HepG2 (cell line): ENCODE results near the gene CADM2. TPM values are rescaled to one million over a fixed set of nuclear protein-coding genes. Genes with fewer than 3 reads are reported as not detected.

Experiments used
- ATAC-seq: fragments of 200-7000 bp; cut with Tn5 transposase; 3 replicates; pipeline ENCODE4 v1.9.1; 2020; ENCODE audit warnings: mild to moderate bottlenecking, moderate library complexity
- BruUV-seq: library from RNA; stranded (reverse); fragments of 400-500 nt; replicated peaks from 2 replicates; lab custom pipeline; 2021; lab: Mats Ljungman, UMichigan
- CTCF ChIA-PET: fragments of 300-600 bp; formaldehyde crosslinking; extraction: SDS; loops from one replicate; lab custom pipeline; 2021; ENCODE audit warnings: low total read pairs, inconsistent platforms, low intra/inter-chr PET ratio; lab: Yijun Ruan, JAX
- POLR2A ChIA-PET: fragments of 350-600 bp; sonication (Branson Sonifier 250); formaldehyde crosslinking; loops from one replicate; lab custom pipeline; 2020; ENCODE audit warnings: antibody characterized with exemption, inconsistent platforms; lab: Yijun Ruan, JAX
- DNase-seq: peaks from one replicate; pipeline ENCODE4 v3.0.0-alpha.2; 2015; ENCODE audit warnings: low spot score
- FAIRE-seq: peaks from 3 replicates; lab custom pipeline; 2011; peaks lifted over from hg19 to GRCh38; lab: Jason Lieb, UNC
- H2AFZ ChIP-seq: one replicate; pipeline ENCODE4 v1.6.1; 2011; ENCODE audit warnings: low read length, inconsistent platforms
- H3K27ac ChIP-seq: fragments of 300-600 bp; 3 replicates; pipeline ENCODE4 v1.8.0; 2011; ENCODE audit warnings: mixed run types, mild to moderate bottlenecking, mixed read lengths, low read length, inconsistent platforms; ENCODE audit not compliant: insufficient read depth; ENCODE audit errors: extremely low read length
- H3K27me3 ChIP-seq, 2 experiments: fragments of 200-600 bp in 1 of 2; 2 replicates in 1 of 2; 3 replicates in 1 of 2; pipeline versions ENCODE4 v1.6.0 to v1.8.0; 2011; ENCODE audit warnings: low read length in 2 of 2, mild to moderate bottlenecking in 2 of 2, moderate library complexity in 2 of 2, inconsistent platforms in 1 of 2; ENCODE audit not compliant: insufficient read depth in 2 of 2, control insufficient read depth in 1 of 2
- H3K36me3 ChIP-seq, 2 experiments: fragments of 200-600 bp in 1 of 2; replicated peaks in 1 of 2; 2 replicates in 1 of 2; 3 replicates in 1 of 2; pipeline versions ENCODE4 v1.5.1 to v1.8.0; 2011; ENCODE audit warnings: low read length in 2 of 2, inconsistent platforms in 1 of 2; ENCODE audit not compliant: insufficient read depth in 2 of 2, control insufficient read depth in 1 of 2
- H3K4me1 ChIP-seq: 2 replicates; pipeline ENCODE4 v1.5.1; 2012; ENCODE audit warnings: low read length, inconsistent platforms; ENCODE audit not compliant: insufficient read depth
- H3K4me2 ChIP-seq: 2 replicates; pipeline ENCODE4 v1.6.0; 2011; ENCODE audit warnings: low read depth, low read length, inconsistent platforms
- H3K4me3 ChIP-seq, 3 experiments: fragments of 200-600 bp in 1 of 3; sonication (generic), shearing (Covaris generic) in 1 of 3; replicated peaks in 1 of 3; 2 replicates each; pipeline ENCODE4 v1.5.1; 2011 to 2016; ENCODE audit warnings: low read length in 3 of 3, inconsistent platforms in 2 of 3, low read depth in 2 of 3, mild to moderate bottlenecking in 2 of 3, control low read depth in 1 of 3, mixed read lengths in 1 of 3; ENCODE audit not compliant: insufficient read depth in 1 of 3
- H3K79me2 ChIP-seq: one replicate; pipeline ENCODE4 v1.6.1; 2011; ENCODE audit warnings: low read length, inconsistent platforms; ENCODE audit not compliant: insufficient read depth
- H3K9ac ChIP-seq: 2 replicates; pipeline ENCODE4 v1.6.0; 2011; ENCODE audit warnings: mild to moderate bottlenecking, low read depth, low read length, inconsistent platforms; ENCODE audit not compliant: insufficient read depth
- H3K9me3 ChIP-seq: 2 replicates; pipeline ENCODE4 v1.5.1; 2012; ENCODE audit warnings: mild to moderate bottlenecking, low read length
- H4K20me1 ChIP-seq: 2 replicates; pipeline ENCODE4 v1.6.0; 2011; ENCODE audit warnings: inconsistent platforms, mild to moderate bottlenecking, low read length, moderate library complexity; ENCODE audit not compliant: insufficient read depth
- NCOR1 ChIP-seq: fragments of 200-600 bp; sonication (generic); IDR thresholded peaks from 2 replicates; pipeline ENCODE4 v1.7.0; 2017; ENCODE audit warnings: antibody characterized with exemption, low read length, borderline replicate concordance
- REXO4 ChIP-seq: sonication (generic); formaldehyde crosslinking; IDR thresholded peaks from 2 replicates; pipeline ENCODE4 v1.8.0; 2022; ENCODE audit warnings: missing genetic modification reagents, mild to moderate bottlenecking, borderline replicate concordance
- ZKSCAN8 ChIP-seq: IDR thresholded peaks from 2 replicates; pipeline ENCODE4 v1.6.1; 2016; ENCODE audit warnings: borderline replicate concordance, missing genetic modification reagents, missing compliant biosample characterization
- ZNF180 ChIP-seq: sonication (generic); formaldehyde crosslinking; IDR thresholded peaks from 2 replicates; pipeline ENCODE4 v1.4.0; 2020; ENCODE audit warnings: low read depth, missing genetic modification reagents, borderline replicate concordance
- WGBS: methylation state at CpG from one replicate; pipeline ENCODE4 v1.1.6; 2017; ENCODE audit warnings: low lambda C conversion rate; 5-methylcytosine and 5-hydroxymethylcytosine counted together
- in situ Hi-C: cut with HindIII; loops from 2 replicates; pipeline ENCODE4 v1.10.0; 2017; ENCODE audit warnings: low pct_unique_long_range_greater_than_20kb; ENCODE audit not compliant: extremely low pct_ligation_motif_present
- intact Hi-C: fragments of 100-400 bp; cut with micrococcal nuclease; formaldehyde crosslinking; loops from one replicate; pipeline ENCODE4 v1.10.0; 2022; ENCODE audit not compliant: unreplicated experiment
- polyA plus RNA-seq, 8 experiments: library from polyadenylated mRNA; depleted of rRNA in 3 of 8; stranded (reverse) in 7 of 8; unstranded in 1 of 8; fragments of >200 nt; fragmentation: Illumina TruSeq in 4 of 8; extraction: Trizol in 4 of 8; gene quantifications; 2 replicates each; pipeline versions ENCODE4 v1.2.1 to v1.2.3, GENCODE V29; 2011 to 2016; ENCODE audit warnings: low read depth in 4 of 8, missing spikeins in 1 of 8, mixed read lengths in 1 of 8; ENCODE audit not compliant: insufficient read depth in 1 of 8
- total RNA-seq, 5 experiments: library from RNA; depleted of rRNA; stranded (reverse); fragments of >200 nt; fragmentation: Illumina TruSeq; extraction: Trizol; gene quantifications; 2 replicates each; pipeline ENCODE4 v1.2.3, GENCODE V29; 2016; ENCODE audit warnings: low read depth in 1 of 5
- TF ChIP-seq, protein P1 (sequence below): IDR thresholded peaks from 2 replicates; pipeline ENCODE4 v1.6.1; 2016; ENCODE audit warnings: mild to moderate bottlenecking, missing biosample characterization, missing genetic modification reagents

The CADM2 gene
- total and polyA plus RNA-seq, 2 of the 13 experiments (the other 11 are each of a cell fraction or from before 2014, with no cell fraction given), result not detected

DNA sequence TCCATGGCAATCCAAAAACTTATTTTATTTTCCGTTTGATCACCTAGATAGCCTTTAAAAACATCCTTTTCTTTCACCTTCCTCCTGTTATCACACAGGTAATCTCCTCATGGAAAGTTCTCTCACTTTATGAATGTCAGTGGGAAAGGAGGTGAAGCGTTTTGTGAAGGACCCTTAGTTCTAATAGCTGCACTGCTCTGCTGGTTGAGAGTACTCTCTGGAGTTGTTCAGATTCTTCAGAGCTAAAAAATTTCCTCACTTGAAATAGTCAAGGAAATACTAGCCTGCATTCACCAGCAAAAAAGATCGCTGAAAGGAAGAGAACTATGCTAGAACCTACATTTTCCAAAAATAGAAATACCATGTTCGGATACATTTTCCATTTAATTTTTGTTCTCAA, 1097.2 kb downstream of the CADM2 start:
- Histone ChIP-seq H3K79me2 (no peaks in the 10 kb centered on the region), H3K36me3 (no peaks in the 10 kb centered on the region), H3K9ac (no peak overlapping the region), H4K20me1 (no peaks in the 10 kb centered on the region), H2AFZ (no peak overlapping the region), H3K4me1 (no peaks in the 10 kb centered on the region), H3K4me2 (no peak overlapping the region), H3K27ac (no peak overlapping the region), H3K27me3 (no peaks in the 10 kb centered on the region), H3K9me3 (no peaks in the 10 kb centered on the region), H3K4me3 (no peak overlapping the region)
- DNase-seq (no peak), ATAC-seq (no peak), FAIRE-seq (no peak)
- TF ChIP-seq ZKSCAN8 (CRISPR knock-in tag), result no peak
- TF ChIP-seq, protein P1, sequence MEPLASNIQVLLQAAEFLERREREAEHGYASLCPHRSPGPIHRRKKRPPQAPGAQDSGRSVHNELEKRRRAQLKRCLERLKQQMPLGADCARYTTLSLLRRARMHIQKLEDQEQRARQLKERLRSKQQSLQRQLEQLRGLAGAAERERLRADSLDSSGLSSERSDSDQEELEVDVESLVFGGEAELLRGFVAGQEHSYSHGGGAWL (CRISPR knock-in tag), result no peak
- BruUV-seq, result no TSS peak
- CTCF ChIA-PET, result no interaction called here
- in situ Hi-C loops, result no loop called here
- POLR2A ChIA-PET, result no interaction called here
- intact Hi-C loops, result no loop called here
- 23% methylated on average over 4 of the region's 4 CpGs for WGBS

DNA sequence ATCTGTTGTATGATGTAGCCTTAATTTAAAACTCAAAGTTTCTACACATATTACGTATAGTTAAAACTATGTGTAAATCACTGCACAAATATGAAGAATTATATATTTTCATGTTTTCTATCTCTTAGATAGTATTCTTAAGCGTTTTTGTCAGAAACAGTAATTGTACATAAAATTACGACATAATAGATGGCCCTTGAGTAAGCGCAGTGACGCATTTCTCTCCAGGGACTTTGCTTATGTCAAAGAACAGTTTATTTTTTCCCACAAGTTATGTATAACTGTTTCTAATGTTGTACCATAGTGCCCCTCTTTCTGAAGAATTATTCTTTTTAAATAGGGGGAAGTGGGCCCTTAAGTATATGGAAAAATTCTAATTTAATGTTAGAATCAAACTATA, 1098.2 kb downstream of the CADM2 start:
- intact Hi-C loops, result no loop called here
- no peak for ATAC-seq
- POLR2A ChIA-PET, result no interaction called here
- Histone ChIP-seq H3K79me2 (no peaks in the 10 kb centered on the region), H3K27me3 (no peaks in the 10 kb centered on the region), H2AFZ (no peak overlapping the region)
- TF ChIP-seq ZNF180 (CRISPR knock-in tag) (no peak), REXO4 (CRISPR knock-in tag) (no peak), NCOR1 (no peak)
- TF ChIP-seq, all 625 proteins: peak for 0
- CTCF ChIA-PET, result no interaction called here
- H4K20me1 ChIP-seq, result no peaks in the 10 kb centered on the region
- WGBS, result 58% methylated on average over 5 of the region's 5 CpGs
- no peak overlapping the region for H3K9ac ChIP-seq
- no peak overlapping the region for H3K4me3 ChIP-seq
- BruUV-seq, result no TSS peak
- H3K4me2 ChIP-seq, result no peak overlapping the region
- no peak for FAIRE-seq
- no peaks in the 10 kb centered on the region for H3K36me3 ChIP-seq
- H3K27ac ChIP-seq, result no peak overlapping the region
- in situ Hi-C loops, result no loop called here
- H3K9me3 ChIP-seq, result no peaks in the 10 kb centered on the region
- no peaks in the 10 kb centered on the region for H3K4me1 ChIP-seq
- DNase-seq, result no peak
